ENCODE measurements around the gene VSTM5.
"Not testable (repeated sequence)": the region's sequence is repeated elsewhere in the genome, so short reads cannot be mapped to it uniquely, and the experiment has no call there.

Gene VSTM5

GRCh38 chr11:93850594-93851018, at the start of gene VSTM5:
VSTM5 (minus strand) TSS chr11:93850618; CDS start chr11:93850502, 116 bp downstream.
- intact Hi-C loops (cut with DNase I), result no loop called here
- no peak for DNase-seq

DNA sequence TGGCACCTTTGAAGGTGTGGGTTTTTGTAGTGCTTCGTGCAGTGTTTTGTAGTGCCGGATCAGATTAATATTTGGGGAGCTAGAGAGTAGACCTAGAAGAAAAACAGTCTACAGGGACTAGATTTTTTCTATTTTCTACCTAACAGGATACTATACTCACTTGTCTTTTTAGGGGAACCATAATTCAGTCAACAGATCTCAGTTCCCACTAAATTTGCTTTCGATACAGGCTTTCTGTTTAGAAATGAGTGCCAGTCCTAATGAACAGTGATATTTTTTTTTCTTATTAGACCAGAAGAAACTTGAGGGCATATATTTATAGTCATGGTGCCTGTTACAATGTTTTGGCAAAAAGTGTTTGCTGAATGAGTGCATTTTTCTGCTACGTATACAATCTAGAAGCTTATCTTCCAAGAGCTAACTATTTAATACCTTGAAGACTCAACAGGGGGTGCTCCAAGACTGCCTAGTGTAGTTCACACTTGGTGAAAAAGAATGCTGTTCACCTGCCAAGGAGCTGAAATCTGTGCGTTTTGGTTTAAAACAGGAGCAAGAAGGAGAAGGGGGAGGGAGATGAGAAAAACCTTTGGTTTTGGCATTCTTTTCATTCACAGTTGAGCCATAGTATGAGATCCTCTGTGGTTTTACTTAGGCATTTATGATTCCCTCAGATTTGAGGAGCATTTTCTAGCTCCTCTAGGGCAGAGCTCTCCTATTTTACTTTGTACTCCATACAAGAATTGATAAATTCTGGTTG, 44.9 kb upstream of the VSTM5 start:
- intact Hi-C loops (cut with DNase I), result loop anchor here (2.0 kb wide), 2 partner anchors 522 to 610 kb away; no protein-coding TSS in a partner anchor
- peak in 1 of 10 donors; percentile 2 for DNase-seq

DNA sequence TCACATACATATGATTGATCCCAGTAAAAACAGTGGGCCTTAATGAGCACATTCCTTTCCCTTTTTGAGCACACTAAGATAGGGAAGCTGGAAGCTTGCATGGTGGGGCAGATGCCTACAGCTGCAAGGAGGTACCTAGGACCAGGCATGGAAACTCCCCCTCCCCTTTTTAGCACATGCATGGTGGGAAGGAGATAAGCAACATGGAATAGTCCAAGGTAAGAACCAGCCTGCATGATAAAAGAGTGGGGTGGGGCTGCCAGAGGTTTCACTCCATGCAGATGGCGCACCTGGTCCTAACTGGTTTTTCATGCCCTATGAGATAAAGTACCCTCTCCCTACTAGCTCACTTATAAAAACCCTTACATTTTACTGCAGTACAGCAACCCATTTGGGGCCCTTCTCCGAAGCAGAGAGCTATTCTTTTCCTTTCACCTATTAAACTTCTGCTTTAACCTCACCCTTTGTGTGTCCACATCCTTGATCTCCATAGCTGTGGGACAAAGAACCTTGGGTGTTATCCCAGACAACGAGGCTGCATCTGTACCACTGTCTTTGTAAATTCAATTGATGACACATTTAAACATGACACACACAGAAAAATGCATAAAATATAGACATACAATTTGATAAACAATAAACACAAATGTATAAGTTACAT, 40.1 kb upstream of the VSTM5 start:
- DNase-seq, result no peak
- intact Hi-C loops (cut with DNase I), result no loop called here

- DNase-seq, result no peak
- intact Hi-C loops (cut with DNase I), result no loop called here
Observed at GRCh38 chr11:93887111-93887510, 36.7 kb upstream of the VSTM5 start.

DNA sequence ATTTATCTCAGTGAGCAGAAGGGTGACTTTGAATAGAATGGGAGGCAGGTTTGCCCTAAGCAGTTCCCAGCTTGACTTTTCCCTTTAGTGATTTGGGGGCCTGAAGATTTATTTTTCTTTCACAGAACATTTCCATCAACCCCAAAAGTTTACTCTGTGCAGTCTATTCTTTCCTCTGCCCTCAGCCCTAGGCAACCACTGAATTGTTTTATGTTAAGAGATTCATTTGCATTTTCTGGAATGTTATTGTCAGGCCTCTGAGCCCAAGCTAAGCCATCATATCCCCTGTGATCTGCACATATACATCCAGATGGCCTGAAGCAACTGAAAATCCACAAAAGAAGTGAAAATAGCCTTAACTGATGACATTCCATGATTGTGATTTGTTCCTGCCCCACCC, 28.7 kb upstream of the VSTM5 start:
- intact Hi-C loops (cut with DNase I); DNase-seq: not testable (repeated sequence)

- intact Hi-C loops (cut with DNase I), result no loop called here
Observed at GRCh38 chr11:93875637-93876036, 25.2 kb upstream of the VSTM5 start.

DNA sequence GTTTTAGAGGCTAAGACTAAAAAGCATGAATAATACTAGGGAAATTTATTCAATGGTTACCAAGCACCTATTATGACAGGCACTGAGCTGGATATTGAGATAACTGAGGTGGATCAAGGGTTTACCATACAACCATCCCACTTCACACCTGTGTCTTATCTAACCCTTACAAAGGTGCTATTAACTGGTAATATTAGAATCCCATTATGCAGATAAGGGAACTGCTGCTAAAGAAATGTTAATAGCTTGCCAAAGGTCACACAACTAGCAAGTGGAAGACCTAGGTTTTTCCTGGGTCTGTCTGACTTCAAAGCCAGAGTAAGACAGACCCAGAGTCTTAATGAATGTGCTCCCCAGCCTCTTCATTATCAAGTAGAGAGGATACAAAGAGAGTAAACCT, 21.1 kb upstream of the VSTM5 start:
- intact Hi-C loops (cut with DNase I), result no loop called here
- DNase-seq, result no peak

More at GRCh38 chr11:93875637-93876036, 25.2 kb upstream of the VSTM5 start:
- DNase-seq, result no peak

DNA sequence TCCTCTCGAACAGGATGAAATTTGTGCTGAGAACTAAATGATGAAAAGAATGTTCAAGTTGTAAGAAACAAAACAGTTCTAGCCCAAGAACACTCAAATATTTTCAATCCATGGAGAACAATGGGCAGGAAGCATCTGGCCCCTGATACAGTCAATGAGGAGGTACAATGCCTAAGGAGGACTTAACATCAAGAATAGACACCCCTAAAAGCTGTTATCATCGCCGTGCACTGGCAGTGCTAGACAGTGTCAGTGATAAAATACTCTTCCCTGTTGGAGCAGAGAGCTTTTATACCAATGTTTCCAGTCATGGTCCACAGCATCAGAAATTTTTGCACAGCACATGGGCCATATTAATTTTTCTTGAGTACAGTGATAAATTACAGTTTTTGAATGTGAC, 20.2 kb upstream of the VSTM5 start:
- intact Hi-C loops (cut with DNase I), result no loop called here
- DNase-seq, result no peak

DNA sequence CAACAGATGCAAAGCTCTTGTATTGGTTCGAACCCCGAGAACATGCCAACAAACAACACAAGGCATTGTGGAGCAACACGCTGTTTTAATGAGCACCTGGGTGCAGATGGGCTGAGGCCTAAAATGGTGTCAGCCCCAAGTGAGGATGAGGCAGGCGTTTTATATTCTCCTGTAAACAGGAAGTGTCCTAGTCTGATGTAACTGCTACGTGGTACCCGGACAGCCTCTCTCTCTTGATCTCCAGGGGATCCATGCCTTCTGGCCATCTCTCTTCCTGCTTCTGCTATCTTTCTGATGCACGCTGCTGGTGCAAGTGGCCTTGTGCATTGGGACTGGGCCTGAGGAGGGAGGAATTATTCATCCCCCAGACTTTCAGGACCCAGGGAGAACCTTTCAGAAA, 19.4 kb upstream of the VSTM5 start:
- intact Hi-C loops (cut with DNase I), result no loop called here
- DNase-seq, result no peak

GRCh38 chr11:93868404-93868803, 18.0 kb upstream of the VSTM5 start:
- intact Hi-C loops (cut with DNase I); DNase-seq: not testable (repeated sequence)

DNA sequence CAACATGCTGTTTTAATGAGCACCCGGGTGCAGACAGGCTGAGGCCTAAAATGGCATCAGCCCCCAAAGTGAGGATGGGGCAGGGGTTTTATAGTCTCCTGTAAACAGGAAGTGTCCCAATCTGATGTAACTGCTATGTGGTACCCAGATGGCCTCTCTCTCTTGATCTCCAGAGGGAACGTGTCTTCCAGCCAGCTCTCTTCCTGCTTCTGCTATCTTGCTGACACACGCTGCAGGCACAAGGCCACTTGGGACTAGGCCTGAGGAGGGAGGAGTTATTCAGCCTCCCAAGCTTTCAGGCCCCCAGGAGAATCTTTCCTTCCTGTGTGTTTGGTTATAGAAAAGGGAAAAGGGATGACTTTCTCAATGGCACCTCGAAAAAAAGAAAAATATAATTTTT, 11.4 kb upstream of the VSTM5 start:
- no peak for DNase-seq

DNA sequence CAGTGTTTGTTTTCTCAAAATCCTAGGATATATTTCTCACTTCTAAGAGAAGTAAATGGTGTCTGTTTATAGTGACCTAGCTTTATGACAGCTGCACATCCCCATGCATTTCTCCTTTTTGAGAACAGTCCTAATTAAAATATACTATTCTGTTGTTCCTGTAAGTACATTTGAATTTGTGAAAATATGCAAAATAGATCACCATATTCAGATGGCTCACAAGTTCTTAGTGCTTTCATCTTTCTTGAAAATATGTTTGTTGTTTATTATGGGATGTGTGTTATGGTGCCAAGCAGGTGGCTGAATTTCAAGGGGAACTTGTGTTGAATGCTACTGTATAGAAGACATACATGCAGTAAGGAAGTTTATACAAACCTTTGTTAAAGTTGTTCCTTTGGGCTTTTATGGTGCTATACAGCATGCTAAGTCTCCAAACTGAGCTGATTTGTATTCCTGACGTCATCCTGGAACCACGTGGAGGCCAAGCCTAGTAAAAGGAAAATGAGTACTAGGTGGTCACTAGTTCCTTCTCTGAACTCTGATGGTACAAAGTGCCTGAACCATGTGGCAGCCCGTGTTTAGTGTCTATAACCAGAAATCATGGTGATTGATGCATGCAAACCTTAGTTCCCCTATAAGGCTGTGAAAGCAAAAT, 7.8 kb upstream of the VSTM5 start:
- intact Hi-C loops (cut with DNase I), result no loop called here
- no peak for DNase-seq

More for the DNA sequence above, 11.4 kb upstream of the VSTM5 start:
- intact Hi-C loops (cut with DNase I), result no loop called here

DNA sequence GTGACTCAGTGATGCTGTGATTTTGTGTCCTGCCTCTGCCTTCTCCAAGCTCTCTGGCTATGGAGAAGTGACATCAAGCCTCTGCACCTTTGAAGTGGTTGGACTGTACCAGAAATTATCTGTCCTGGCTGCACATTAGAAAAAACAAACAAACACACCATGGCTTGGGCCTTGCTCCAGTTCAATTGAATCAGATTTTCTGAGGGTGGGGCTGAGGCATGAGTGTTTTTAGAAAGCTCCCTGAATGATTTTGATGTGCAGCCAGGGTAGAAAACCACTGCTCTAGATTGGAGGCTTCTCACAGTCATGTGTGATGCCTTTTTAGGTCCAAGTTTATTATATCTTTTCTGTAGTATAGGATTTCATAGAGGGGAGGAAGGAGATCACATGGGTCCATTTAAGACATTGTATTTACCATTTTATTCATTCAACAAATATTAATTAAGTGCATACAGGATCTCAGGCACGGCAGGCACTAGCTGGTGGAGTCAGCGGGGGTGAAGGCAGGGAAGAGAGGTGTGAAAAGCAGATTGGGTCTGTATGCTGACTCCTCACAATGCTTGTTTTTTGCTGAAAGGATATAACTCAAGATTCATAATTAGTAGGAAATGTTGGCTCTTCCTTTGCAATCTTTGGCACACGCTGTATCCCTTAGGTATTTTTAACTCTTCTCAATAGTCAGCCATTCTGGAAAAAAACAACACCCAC, 7.1 kb upstream of the VSTM5 start:
- intact Hi-C loops (cut with DNase I), result no loop called here
- DNase-seq, result no peak

- DNase-seq, result no peak
- intact Hi-C loops (cut with DNase I), result no loop called here
Observed at GRCh38 chr11:93852242-93852641, 1.8 kb upstream of the VSTM5 start.

GRCh38 chr11:93849751-93850593, 446 bp downstream of the VSTM5 start:
- DNase-seq, result peak in 7 of 10 donors; percentile 11 to 88 (median 19)
- intact Hi-C loops (cut with DNase I), result no loop called here

GRCh38 chr11:93849201-93849600, 1.2 kb downstream of the VSTM5 start:
- no peak for DNase-seq

DNA sequence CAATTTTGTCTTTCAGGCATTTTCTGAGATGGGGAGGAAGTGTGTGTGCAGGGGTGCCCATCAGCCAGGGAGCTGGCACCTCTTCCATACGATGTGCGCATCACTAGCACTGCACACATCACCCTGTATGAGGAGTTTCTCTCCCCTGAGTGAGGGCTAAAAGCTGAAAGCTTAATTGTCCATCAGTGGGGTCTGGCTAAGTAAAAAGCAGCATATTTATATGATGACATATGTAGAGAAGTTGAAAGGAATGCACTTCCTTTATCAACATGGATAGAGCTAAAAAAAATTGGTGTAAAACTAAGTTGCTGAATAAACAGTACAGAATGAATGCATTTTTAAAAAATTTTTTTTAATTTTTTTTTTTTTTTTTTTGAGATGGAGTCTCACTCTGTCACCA, 4.0 kb downstream of the VSTM5 start:
- intact Hi-C loops (cut with DNase I), result no loop called here
- no peak for DNase-seq

More at GRCh38 chr11:93849201-93849600, 1.2 kb downstream of the VSTM5 start:
- intact Hi-C loops (cut with DNase I), result no loop called here

DNA sequence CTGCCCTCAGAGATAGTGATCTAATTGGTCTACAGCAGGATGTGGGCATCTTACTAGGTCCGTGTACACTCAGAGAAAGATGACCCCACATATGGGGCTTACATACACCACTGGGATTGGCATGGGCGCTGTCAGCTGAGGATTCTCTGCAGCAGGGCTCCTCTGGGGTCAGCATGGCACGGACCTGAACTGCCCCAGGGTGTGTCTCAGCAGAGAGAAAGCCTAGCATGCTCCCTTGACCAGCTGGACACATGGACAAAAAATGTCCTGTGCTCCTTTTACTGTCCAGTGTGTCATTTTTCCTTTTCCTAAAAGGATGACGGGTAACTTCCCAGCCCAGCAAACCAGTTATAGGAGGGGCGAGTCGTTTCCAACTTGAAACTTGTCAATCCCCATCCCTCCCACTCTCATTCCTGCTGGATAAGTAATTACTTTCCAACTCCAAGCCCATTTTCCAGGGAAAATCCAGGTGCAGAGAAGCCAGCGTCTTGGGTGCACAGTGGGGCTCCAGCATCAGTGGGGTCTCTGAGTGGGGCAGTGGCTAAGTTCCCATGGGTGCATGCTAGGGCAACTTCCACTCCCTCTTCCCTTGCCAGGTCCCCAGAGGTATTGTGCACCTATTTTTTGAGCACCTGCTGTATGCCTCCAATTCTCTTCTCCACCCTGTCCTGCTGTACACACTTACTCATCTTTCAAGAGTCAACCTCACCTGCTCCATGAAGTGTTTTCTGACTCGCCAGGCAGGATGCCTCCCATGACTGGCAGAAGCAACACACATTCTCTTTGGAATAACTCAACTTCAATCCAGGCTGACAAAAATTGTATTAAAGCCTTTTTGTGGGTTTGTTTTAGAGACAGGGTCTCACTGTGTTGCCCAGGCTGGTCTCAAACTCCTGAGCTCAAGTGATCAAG, 5.0 kb downstream of the VSTM5 start:
- DNase-seq, result no peak
- intact Hi-C loops (cut with DNase I), result no loop called here

DNA sequence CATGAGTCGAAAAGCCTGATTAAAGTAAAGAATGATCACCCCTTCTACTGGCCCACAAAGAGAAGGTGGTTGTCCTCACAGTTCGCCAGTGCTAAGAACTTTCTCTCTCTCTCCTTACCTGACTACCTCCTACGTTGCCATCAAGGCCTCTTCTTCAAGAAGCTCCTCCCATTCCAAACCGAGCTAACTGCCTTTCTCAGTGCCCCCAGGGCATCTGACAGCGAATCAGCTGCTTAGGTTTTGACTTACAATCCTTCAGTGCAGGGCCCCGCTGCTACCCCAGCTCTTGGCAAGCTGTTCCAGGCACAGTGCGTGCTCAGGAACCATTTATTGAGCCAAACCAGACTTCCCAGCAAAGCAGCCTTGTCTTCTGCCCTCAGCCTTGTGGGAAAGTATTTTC, 5.8 kb downstream of the VSTM5 start:
- no peak for DNase-seq
- intact Hi-C loops (cut with DNase I), result no loop called here

Data from posterior cingulate gyrus (tissue), 11 donors.